Regular cardiac myocyte (primary cell): ENCODE measurements around the gene TRPM1. TPM values are rescaled to one million over a fixed set of nuclear protein-coding genes. Genes with fewer than 3 reads are reported as not detected.

Experiments used
- total RNA-seq: library from RNA; depleted of rRNA; stranded (reverse); fragments of >200 nt; gene quantifications from 2 replicates; pipeline ENCODE4 v1.2.3, GENCODE V29; 2014

The TRPM1 gene
- total RNA-seq, result under 0.01 TPM in 1 of 2 replicates, not detected in the other

GRCh38 chr15:31101262-31102038, at the start of gene TRPM1:
TRPM1 (minus strand) TSS chr15:31101725; CDS start chr15:31081355, 20,370 bp downstream.

GRCh38 chr15:30991255-30992235, 110.0 kb downstream of the TRPM1 start, which contains the start of gene MTMR10:
MTMR10 (minus strand) TSS chr15:30991628; CDS start chr15:30991506, 122 bp downstream.

Other genes with a start within 250 kb of the TRPM1 start
- 18.6 TPM in 2 replicates for gene FAN1, start 197.8 kb downstream of the TRPM1 start, total RNA-seq
- gene MTMR10, start 110.1 kb downstream of the TRPM1 start, total RNA-seq, result 10.7 and 14.8 TPM in 2 replicates
- 13.8 and 18.6 TPM in 2 replicates for gene KLF13, start 225.1 kb upstream of the TRPM1 start, total RNA-seq